ENCODE measurements around the gene FAM3B. TPM values are rescaled to one million over a fixed set of nuclear protein-coding genes. Genes with fewer than 3 reads are reported as not detected.
A peak's percentile ranks its signal among the peaks of the same experiment; 100 is the strongest.

The FAM3B gene
- polyA plus RNA-seq, 3 donors = 0.15 TPM; not detected in 2

DNA sequence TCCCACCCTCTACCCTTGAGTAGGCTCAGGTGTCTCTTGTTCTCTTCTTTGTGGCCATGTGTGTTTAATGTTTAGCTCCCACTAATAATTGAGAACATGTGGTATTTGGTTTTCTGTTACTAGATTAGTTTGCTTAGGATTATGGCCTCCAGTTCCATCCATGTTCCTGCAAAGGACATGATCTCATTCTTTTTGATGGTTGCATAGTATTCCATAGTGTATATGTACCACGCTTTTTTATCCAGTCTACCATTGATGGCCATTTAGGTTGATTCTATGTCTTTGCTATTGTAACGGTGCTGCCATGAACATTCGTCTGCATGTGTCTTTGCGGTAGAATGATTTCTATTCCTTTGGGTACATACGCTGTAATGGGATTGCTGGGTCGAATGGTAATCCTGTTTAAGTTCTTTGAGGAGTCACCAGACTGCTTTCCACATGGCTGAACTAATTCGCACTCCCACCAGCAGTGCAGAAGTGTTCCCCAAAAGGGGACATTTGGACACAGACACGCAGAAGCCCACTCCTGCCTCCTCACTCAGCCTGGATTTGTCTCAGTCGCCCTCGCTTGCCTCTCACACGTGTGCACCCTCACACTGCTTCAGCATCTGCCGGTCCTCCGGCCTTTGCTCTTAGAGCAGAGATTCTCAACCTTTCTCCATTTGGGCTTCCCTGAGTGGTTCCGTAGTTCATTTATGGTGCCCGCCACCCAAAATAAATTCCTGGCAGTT lies 48.9 kb downstream of the FAM3B start:
- Mint-ChIP-seq H3K36me3 (peaks cover 46 to 56% of the 10 kb centered on the region in 2 donors), H3K27me3 (ENCODE audit: low read depth in 3 of 3) (peaks cover 0 to 9% (median 1%) of the 10 kb centered on the region in 3 donors), H3K4me3 (no peak overlapping the region), H3K4me1 (peaks cover 94% of the 10 kb centered on the region), H3K9me3 (peaks cover 0 to 1% (median 0%) of the 10 kb centered on the region in 7 donors), H3K27ac (peak overlapping the region; percentile 93 to 100 (median 97))
- Histone ChIP-seq H3K27me3 (ENCODE audit: control insufficient read depth in 2 of 2, insufficient read depth in 2 of 2, low read length in 2 of 2) (no peaks in the 10 kb centered on the region), H3K4me2 (replicated peaks; ENCODE audit: extremely low read depth, low read length, poor library complexity, severe bottlenecking) (peak overlapping the region; percentile 47), H3K36me3 (replicated peaks in 1 of 2; ENCODE audit: control insufficient read depth in 1 of 2, insufficient read depth in 2 of 2, low read length in 2 of 2) (peaks cover 6 to 39% of the 10 kb centered on the region in 2 donors), H3K9me3 (replicated peaks in 1 of 2; ENCODE audit: control insufficient read depth in 1 of 2, insufficient read depth in 1 of 2, low read length in 2 of 2) (no peaks in the 10 kb centered on the region), H3K27ac (ENCODE audit: low read depth in 1 of 2, low read length in 2 of 2) (peak overlapping the region; percentile 72 to 89), H3K79me2 (ENCODE audit: insufficient read depth, low read length) (peaks cover 68% of the 10 kb centered on the region), H3K4me1 (ENCODE audit: control insufficient read depth in 1 of 2, insufficient read depth in 2 of 2, low read length in 2 of 2) (peaks cover 80 to 88% of the 10 kb centered on the region in 2 donors), H3K9ac (ENCODE audit: insufficient read depth, low read length, poor library complexity, severe bottlenecking) (no peak overlapping the region), H4K20me1 (ENCODE audit: insufficient read depth, low read length) (peaks cover 27% of the 10 kb centered on the region), H3K4me3 (replicated peaks in 1 of 3; ENCODE audit: low read depth in 2 of 3, low read length in 3 of 3) (peak overlapping the region in 1 of 3 experiments; percentile 44), H2AFZ (ENCODE audit: insufficient read depth, low read depth, low read length, poor library complexity, severe bottlenecking) (no peak overlapping the region)
- intact Hi-C loops (cut with micrococcal nuclease) = no loop called here
- TF ChIP-seq, protein P1, sequence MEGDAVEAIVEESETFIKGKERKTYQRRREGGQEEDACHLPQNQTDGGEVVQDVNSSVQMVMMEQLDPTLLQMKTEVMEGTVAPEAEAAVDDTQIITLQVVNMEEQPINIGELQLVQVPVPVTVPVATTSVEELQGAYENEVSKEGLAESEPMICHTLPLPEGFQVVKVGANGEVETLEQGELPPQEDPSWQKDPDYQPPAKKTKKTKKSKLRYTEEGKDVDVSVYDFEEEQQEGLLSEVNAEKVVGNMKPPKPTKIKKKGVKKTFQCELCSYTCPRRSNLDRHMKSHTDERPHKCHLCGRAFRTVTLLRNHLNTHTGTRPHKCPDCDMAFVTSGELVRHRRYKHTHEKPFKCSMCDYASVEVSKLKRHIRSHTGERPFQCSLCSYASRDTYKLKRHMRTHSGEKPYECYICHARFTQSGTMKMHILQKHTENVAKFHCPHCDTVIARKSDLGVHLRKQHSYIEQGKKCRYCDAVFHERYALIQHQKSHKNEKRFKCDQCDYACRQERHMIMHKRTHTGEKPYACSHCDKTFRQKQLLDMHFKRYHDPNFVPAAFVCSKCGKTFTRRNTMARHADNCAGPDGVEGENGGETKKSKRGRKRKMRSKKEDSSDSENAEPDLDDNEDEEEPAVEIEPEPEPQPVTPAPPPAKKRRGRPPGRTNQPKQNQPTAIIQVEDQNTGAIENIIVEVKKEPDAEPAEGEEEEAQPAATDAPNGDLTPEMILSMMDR (IDR thresholded peaks at IDR 0.05) = no peak
- WGBS (ENCODE audit: insufficient coverage) = 96% methylated on average over 11 of the region's 15 CpGs
- DNase-seq = no peak

DNA sequence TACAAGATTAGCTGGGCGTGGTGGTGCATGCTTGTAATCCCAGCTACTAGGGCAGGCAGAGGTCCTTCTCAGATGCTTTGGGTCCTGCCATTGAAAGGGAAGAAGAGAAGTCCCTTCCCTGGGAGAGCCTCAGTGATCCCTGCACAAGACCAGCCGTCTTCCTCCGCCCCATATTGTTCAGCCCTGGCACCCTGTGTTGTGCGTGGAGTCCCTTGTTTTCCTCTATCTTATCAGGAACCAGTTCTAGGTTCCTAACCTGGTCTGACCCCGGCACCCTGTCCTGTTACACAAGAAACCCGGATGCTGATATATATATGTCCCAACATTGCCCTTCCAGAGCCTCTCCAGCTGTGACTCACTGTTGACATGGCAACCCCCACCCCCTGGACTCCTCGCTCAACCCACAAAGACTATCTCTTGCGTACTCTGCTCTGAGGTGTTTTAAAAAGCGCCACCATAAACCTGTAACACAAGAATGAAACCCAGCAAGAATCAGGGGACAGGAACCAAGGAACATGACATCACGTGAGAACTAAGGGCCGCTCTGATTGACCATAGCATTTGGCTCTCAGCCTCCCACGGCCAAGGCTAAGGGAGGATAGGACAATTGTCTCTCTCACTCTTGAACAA lies 50.0 kb downstream of the FAM3B start:
- 9% methylated on average over 7 of the region's 12 CpGs for WGBS (ENCODE audit: insufficient coverage)

More for the DNA sequence above, 50.0 kb downstream of the FAM3B start:
- no peak overlapping the region for H2AFZ ChIP-seq (ENCODE audit: insufficient read depth, low read depth, low read length, poor library complexity, severe bottlenecking)
- peak overlapping the region; percentile 39 to 63 for H3K4me3 Mint-ChIP-seq
- H3K9ac ChIP-seq (ENCODE audit: insufficient read depth, low read length, poor library complexity, severe bottlenecking) = peak overlapping the region; percentile 39
- peak overlapping the region; percentile 47 for H3K4me2 ChIP-seq (replicated peaks; ENCODE audit: extremely low read depth, low read length, poor library complexity, severe bottlenecking)
- H3K36me3 Mint-ChIP-seq = peaks cover 54 to 63% of the 10 kb centered on the region in 2 donors
- H4K20me1 ChIP-seq (ENCODE audit: insufficient read depth, low read length) = peaks cover 38% of the 10 kb centered on the region
- no peaks in the 10 kb centered on the region for H3K27me3 ChIP-seq (ENCODE audit: control insufficient read depth in 2 of 2, insufficient read depth in 2 of 2, low read length in 2 of 2)
- peak overlapping the region in 1 of 3 experiments; percentile 44 for H3K4me3 ChIP-seq (replicated peaks in 1 of 3; ENCODE audit: low read depth in 2 of 3, low read length in 3 of 3)
- peaks cover 0 to 1% (median 0%) of the 10 kb centered on the region in 7 donors for H3K9me3 Mint-ChIP-seq
- peaks cover 94% of the 10 kb centered on the region for H3K4me1 Mint-ChIP-seq
- peaks cover 69 to 78% of the 10 kb centered on the region in 2 donors for H3K4me1 ChIP-seq (ENCODE audit: control insufficient read depth in 1 of 2, insufficient read depth in 2 of 2, low read length in 2 of 2)
- peaks cover 0 to 9% (median 3%) of the 10 kb centered on the region in 3 donors for H3K27me3 Mint-ChIP-seq (ENCODE audit: low read depth in 3 of 3)
- H3K79me2 ChIP-seq (ENCODE audit: insufficient read depth, low read length) = peaks cover 76% of the 10 kb centered on the region
- TF ChIP-seq, protein P1 (IDR thresholded peaks at IDR 0.05) = no peak
- peak overlapping the region; percentile 72 to 89 for H3K27ac ChIP-seq (ENCODE audit: low read depth in 1 of 2, low read length in 2 of 2)
- intact Hi-C loops (cut with micrococcal nuclease) = no loop called here
- peaks cover 6 to 39% of the 10 kb centered on the region in 2 donors for H3K36me3 ChIP-seq (replicated peaks in 1 of 2; ENCODE audit: control insufficient read depth in 1 of 2, insufficient read depth in 2 of 2, low read length in 2 of 2)
- H3K27ac Mint-ChIP-seq = peak overlapping the region; percentile 93 to 100 (median 97)
- H3K9me3 ChIP-seq (replicated peaks in 1 of 2; ENCODE audit: control insufficient read depth in 1 of 2, insufficient read depth in 1 of 2, low read length in 2 of 2) = no peaks in the 10 kb centered on the region
- DNase-seq = peak; percentile 97 to 99 (median 98)

All from CD14-positive monocyte (primary cell).